PC-9 (cell line): Measurements from ENCODE around the gene SLC9A4.

ENCODE experiments used
- CTCF ChIP-seq: fragments of 200-600 bp; sonication (generic); conservative IDR thresholded peaks from 2 replicates; pipeline ENCODE4 v1.6.1; 2017; ENCODE audit warnings: mixed run types, antibody characterized with exemption, mild to moderate bottlenecking, moderate library complexity
- EZH2 ChIP-seq: fragments of 200-600 bp; sonication (generic); IDR thresholded peaks from 2 replicates; pipeline ENCODE4 v1.8.0; 2017; ENCODE audit warnings: antibody characterized with exemption, low read depth

GRCh38 chr2:102451968-102452367, 21.1 kb upstream of the SLC9A4 start:
- TF ChIP-seq EZH2 (no peak), CTCF (no peak)
